HepG2 (cell line): ENCODE data around the gene SH3PXD2A. TPM values are rescaled to one million over a fixed set of nuclear protein-coding genes. Genes with fewer than 3 reads are reported as not detected.

Experiments
- ARNTL ChIP-seq: sonication (generic); formaldehyde crosslinking; IDR thresholded peaks from 2 replicates; pipeline ENCODE4 v1.4.0; 2020; ENCODE audit warnings: mild to moderate bottlenecking, missing genetic modification reagents
- EHMT2 ChIP-seq: fragments of 200-600 bp; sonication (generic); IDR thresholded peaks from 2 replicates; pipeline ENCODE4 v1.7.0; 2017; ENCODE audit warnings: antibody characterized with exemption, low read depth, low read length, borderline replicate concordance
- HOXA3 ChIP-seq: sonication (generic); formaldehyde crosslinking; IDR thresholded peaks from 2 replicates; pipeline ENCODE4 v1.5.0; 2020; ENCODE audit warnings: missing genetic modification reagents
- IKZF4 ChIP-seq: sonication (generic); formaldehyde crosslinking; IDR thresholded peaks from 2 replicates; pipeline ENCODE4 v1.5.1; 2020; ENCODE audit warnings: borderline replicate concordance, mild to moderate bottlenecking, low read depth, missing genetic modification reagents; ENCODE audit errors: not compliant biosample characterization
- KLF6 ChIP-seq: IDR thresholded peaks from 2 replicates; pipeline ENCODE4 v1.8.0; 2016; ENCODE audit warnings: missing biosample characterization, missing genetic modification reagents
- MLX ChIP-seq: IDR thresholded peaks from 2 replicates; pipeline ENCODE4 v1.6.1; 2016
- MYNN ChIP-seq: sonication (generic); formaldehyde crosslinking; IDR thresholded peaks from 2 replicates; pipeline ENCODE4 v1.4.0; 2020; ENCODE audit warnings: mild to moderate bottlenecking, low read depth, missing genetic modification reagents
- NFIC ChIP-seq: IDR thresholded peaks from 2 replicates; pipeline ENCODE4 v1.6.1; 2012; ENCODE audit warnings: mild to moderate bottlenecking, low read length, inconsistent platforms
- NFYB ChIP-seq: sonication (generic); formaldehyde crosslinking; IDR thresholded peaks from 2 replicates; pipeline ENCODE4 v1.4.0; 2020; ENCODE audit warnings: missing genetic modification reagents
- NKX3-1 ChIP-seq: sonication (generic); formaldehyde crosslinking; IDR thresholded peaks from 2 replicates; pipeline ENCODE4 v1.5.0; 2020; ENCODE audit warnings: missing genetic modification reagents
- PAWR ChIP-seq: sonication (generic); formaldehyde crosslinking; IDR thresholded peaks from 2 replicates; pipeline ENCODE4 v1.4.0; 2020; ENCODE audit warnings: missing genetic modification reagents, mild to moderate bottlenecking, borderline replicate concordance
- SSRP1 ChIP-seq: IDR thresholded peaks from 2 replicates; pipeline ENCODE4 v1.6.1; 2016; ENCODE audit warnings: control low read depth
- TCF7L2 ChIP-seq: IDR thresholded peaks from 2 replicates; pipeline ENCODE4 v1.6.1; 2011; ENCODE audit warnings: mild to moderate bottlenecking, low read depth, low read length, moderate library complexity
- THYN1 ChIP-seq: sonication (generic); formaldehyde crosslinking; IDR thresholded peaks from 2 replicates; pipeline ENCODE4 v1.8.1; 2023; ENCODE audit warnings: low read depth, mild to moderate bottlenecking, moderate library complexity, missing genetic modification reagents, borderline replicate concordance
- ZFP91 ChIP-seq: sonication (generic); formaldehyde crosslinking; IDR thresholded peaks from 2 replicates; pipeline ENCODE4 v1.9.0; 2022; ENCODE audit warnings: missing genetic modification reagents, mild to moderate bottlenecking, borderline replicate concordance
- ZNF260 ChIP-seq: sonication (generic); formaldehyde crosslinking; IDR thresholded peaks from 2 replicates; pipeline ENCODE4 v1.4.0; 2020; ENCODE audit warnings: missing genetic modification reagents, low read depth, mild to moderate bottlenecking, borderline replicate concordance
- ZNF446 ChIP-seq: sonication (generic); formaldehyde crosslinking; IDR thresholded peaks from 2 replicates; pipeline ENCODE4 v1.5.0; 2020; ENCODE audit warnings: mild to moderate bottlenecking, missing genetic modification reagents
- ZNF562 ChIP-seq: sonication (generic); formaldehyde crosslinking; IDR thresholded peaks from 2 replicates; pipeline ENCODE4 v1.8.0; 2022; ENCODE audit warnings: missing genetic modification reagents, borderline replicate concordance
- ZNF569 ChIP-seq: sonication (generic); formaldehyde crosslinking; IDR thresholded peaks from 2 replicates; pipeline ENCODE4 v1.5.0; 2020; ENCODE audit warnings: mild to moderate bottlenecking, missing genetic modification reagents, moderate library complexity, borderline replicate concordance
- ZNF766 ChIP-seq: sonication (generic); formaldehyde crosslinking; IDR thresholded peaks from 2 replicates; pipeline ENCODE4 v1.5.0; 2020; ENCODE audit warnings: missing genetic modification reagents, borderline replicate concordance
- polyA plus RNA-seq, 8 experiments: library from polyadenylated mRNA; depleted of rRNA in 3 of 8; stranded (reverse) in 7 of 8; unstranded in 1 of 8; fragments of >200 nt; fragmentation: Illumina TruSeq in 4 of 8; extraction: Trizol in 4 of 8; gene quantifications; 2 replicates each; pipeline versions ENCODE4 v1.2.1 to v1.2.3, GENCODE V29; 2011 to 2016; ENCODE audit warnings: low read depth in 4 of 8, missing spikeins in 1 of 8, mixed read lengths in 1 of 8; ENCODE audit not compliant: insufficient read depth in 1 of 8
- total RNA-seq, 5 experiments: library from RNA; depleted of rRNA; stranded (reverse); fragments of >200 nt; fragmentation: Illumina TruSeq; extraction: Trizol; gene quantifications; 2 replicates each; pipeline ENCODE4 v1.2.3, GENCODE V29; 2016; ENCODE audit warnings: low read depth in 1 of 5
- TF ChIP-seq, protein P1 (sequence below): sonication (generic); formaldehyde crosslinking; IDR thresholded peaks from 2 replicates; pipeline ENCODE4 v1.5.1; 2020; ENCODE audit warnings: mild to moderate bottlenecking, missing genetic modification reagents, moderate library complexity
- TF ChIP-seq, protein P2 (sequence below): sonication (generic); formaldehyde crosslinking; IDR thresholded peaks from 2 replicates; pipeline ENCODE4 v1.5.1; 2020; ENCODE audit warnings: missing genetic modification reagents, mild to moderate bottlenecking, borderline replicate concordance
- TF ChIP-seq, protein P3 (sequence below): IDR thresholded peaks from 2 replicates; pipeline ENCODE4 v1.6.1; 2016; ENCODE audit warnings: mild to moderate bottlenecking, missing biosample characterization, missing genetic modification reagents

The SH3PXD2A gene
- total and polyA plus RNA-seq, 2 of the 13 experiments (the other 11 are each of a cell fraction or from before 2014, with no cell fraction given), result 11.1 to 11.3 TPM

GRCh38 chr10:103854265-103854685, 1.1 kb downstream of the SH3PXD2A start (continued):
- TF ChIP-seq ZFP91 (peak; percentile 46; the same call in 1 of the 2 replicates), MLX (peak; percentile 61; the same call in 1 of the 2 replicates), ZNF562 (CRISPR knock-in tag) (no peak), ZNF260 (CRISPR knock-in tag) (no peak), HOXA3 (CRISPR knock-in tag) (no peak), NFIC (peak; percentile 67; the same call in 1 of the 2 replicates), NKX3-1 (CRISPR knock-in tag) (no peak), TCF7L2 (peak; percentile 56; the same call in 1 of the 2 replicates), THYN1 (no peak), EHMT2 (no peak), SSRP1 (CRISPR knock-in tag) (no peak), ZNF766 (CRISPR knock-in tag) (no peak), NFYB (no peak), MYNN (CRISPR knock-in tag) (no peak), ZNF446 (CRISPR knock-in tag) (no peak), IKZF4 (CRISPR knock-in tag) (no peak), KLF6 (CRISPR knock-in tag) (no peak), ARNTL (CRISPR knock-in tag) (no peak), ZNF569 (CRISPR knock-in tag) (no peak), PAWR (CRISPR knock-in tag) (no peak)
- TF ChIP-seq, protein P1, sequence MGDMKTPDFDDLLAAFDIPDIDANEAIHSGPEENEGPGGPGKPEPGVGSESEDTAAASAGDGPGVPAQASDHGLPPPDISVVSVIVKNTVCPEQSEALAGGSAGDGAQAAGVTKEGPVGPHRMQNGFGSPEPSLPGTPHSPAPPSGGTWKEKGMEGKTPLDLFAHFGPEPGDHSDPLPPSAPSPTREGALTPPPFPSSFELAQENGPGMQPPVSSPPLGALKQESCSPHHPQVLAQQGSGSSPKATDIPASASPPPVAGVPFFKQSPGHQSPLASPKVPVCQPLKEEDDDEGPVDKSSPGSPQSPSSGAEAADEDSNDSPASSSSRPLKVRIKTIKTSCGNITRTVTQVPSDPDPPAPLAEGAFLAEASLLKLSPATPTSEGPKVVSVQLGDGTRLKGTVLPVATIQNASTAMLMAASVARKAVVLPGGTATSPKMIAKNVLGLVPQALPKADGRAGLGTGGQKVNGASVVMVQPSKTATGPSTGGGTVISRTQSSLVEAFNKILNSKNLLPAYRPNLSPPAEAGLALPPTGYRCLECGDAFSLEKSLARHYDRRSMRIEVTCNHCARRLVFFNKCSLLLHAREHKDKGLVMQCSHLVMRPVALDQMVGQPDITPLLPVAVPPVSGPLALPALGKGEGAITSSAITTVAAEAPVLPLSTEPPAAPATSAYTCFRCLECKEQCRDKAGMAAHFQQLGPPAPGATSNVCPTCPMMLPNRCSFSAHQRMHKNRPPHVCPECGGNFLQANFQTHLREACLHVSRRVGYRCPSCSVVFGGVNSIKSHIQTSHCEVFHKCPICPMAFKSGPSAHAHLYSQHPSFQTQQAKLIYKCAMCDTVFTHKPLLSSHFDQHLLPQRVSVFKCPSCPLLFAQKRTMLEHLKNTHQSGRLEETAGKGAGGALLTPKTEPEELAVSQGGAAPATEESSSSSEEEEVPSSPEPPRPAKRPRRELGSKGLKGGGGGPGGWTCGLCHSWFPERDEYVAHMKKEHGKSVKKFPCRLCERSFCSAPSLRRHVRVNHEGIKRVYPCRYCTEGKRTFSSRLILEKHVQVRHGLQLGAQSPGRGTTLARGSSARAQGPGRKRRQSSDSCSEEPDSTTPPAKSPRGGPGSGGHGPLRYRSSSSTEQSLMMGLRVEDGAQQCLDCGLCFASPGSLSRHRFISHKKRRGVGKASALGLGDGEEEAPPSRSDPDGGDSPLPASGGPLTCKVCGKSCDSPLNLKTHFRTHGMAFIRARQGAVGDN (CRISPR knock-in tag), result no peak
- TF ChIP-seq, protein P2, sequence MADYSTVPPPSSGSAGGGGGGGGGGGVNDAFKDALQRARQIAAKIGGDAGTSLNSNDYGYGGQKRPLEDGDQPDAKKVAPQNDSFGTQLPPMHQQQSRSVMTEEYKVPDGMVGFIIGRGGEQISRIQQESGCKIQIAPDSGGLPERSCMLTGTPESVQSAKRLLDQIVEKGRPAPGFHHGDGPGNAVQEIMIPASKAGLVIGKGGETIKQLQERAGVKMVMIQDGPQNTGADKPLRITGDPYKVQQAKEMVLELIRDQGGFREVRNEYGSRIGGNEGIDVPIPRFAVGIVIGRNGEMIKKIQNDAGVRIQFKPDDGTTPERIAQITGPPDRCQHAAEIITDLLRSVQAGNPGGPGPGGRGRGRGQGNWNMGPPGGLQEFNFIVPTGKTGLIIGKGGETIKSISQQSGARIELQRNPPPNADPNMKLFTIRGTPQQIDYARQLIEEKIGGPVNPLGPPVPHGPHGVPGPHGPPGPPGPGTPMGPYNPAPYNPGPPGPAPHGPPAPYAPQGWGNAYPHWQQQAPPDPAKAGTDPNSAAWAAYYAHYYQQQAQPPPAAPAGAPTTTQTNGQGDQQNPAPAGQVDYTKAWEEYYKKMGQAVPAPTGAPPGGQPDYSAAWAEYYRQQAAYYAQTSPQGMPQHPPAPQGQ (CRISPR knock-in tag), result no peak
- TF ChIP-seq, protein P3, sequence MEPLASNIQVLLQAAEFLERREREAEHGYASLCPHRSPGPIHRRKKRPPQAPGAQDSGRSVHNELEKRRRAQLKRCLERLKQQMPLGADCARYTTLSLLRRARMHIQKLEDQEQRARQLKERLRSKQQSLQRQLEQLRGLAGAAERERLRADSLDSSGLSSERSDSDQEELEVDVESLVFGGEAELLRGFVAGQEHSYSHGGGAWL (CRISPR knock-in tag), result no peak
